Pancreas (tissue), 10 donors: ENCODE results near the gene CLSTN2. TPM values are rescaled to one million over a fixed set of nuclear protein-coding genes. Genes with fewer than 3 reads are reported as not detected.

Experiments used
- ATAC-seq, 4 donors: fragments of 200-7000 bp; cut with Tn5 transposase; one replicate each; pipeline versions ENCODE4 v1.8.0 to v1.9.1; 2020; ENCODE audit warnings: mild to moderate bottlenecking in 4 of 4, moderate library complexity in 4 of 4
- DNase-seq, 6 donors: peaks; one replicate each; pipeline ENCODE4 v3.0.0-alpha.2; 2020
- FAIRE-seq: peaks from 2 replicates; lab custom pipeline; 2012; peaks lifted over from hg19 to GRCh38; lab: Jason Lieb, UNC
- H3K27ac ChIP-seq, 4 donors: fragments of 200-600 bp; sonication (generic); 1 replicate in 3 of 4; 2 replicates in 1 of 4; pipeline versions ENCODE4 v1.5.0 to v1.8.0; 2020
- H3K27me3 ChIP-seq, 4 donors: fragments of 200-600 bp; one replicate each; pipeline ENCODE4 v1.8.0; 2021
- H3K36me3 ChIP-seq, 3 donors: fragments of 200-600 bp; sonication (generic) in 1 of 3; one replicate each; pipeline versions ENCODE4 v1.5.0 to v1.8.0; 2020 to 2021
- H3K4me1 ChIP-seq, 3 donors: fragments of 200-600 bp; one replicate each; pipeline ENCODE4 v1.8.0; 2021
- H3K4me3 ChIP-seq, 4 donors: fragments of 200-600 bp; sonication (generic) in 2 of 4; one replicate each; pipeline versions ENCODE4 v1.5.0 to v1.8.0; 2020 to 2021
- H3K9me3 ChIP-seq, 4 donors: fragments of 200-600 bp; one replicate each; pipeline ENCODE4 v1.8.0; 2021
- WGBS, 2 donors: extraction: QIAGEN DNeasy Blood & Tissue Kit; methylation state at CpG; one replicate each; pipeline ENCODE4 v1.1.7; 2013; 5-methylcytosine and 5-hydroxymethylcytosine counted together
- intact Hi-C, 3 donors: fragments of 100-400 bp; cut with DNase I; formaldehyde crosslinking; loops; one replicate each; pipeline versions ENCODE4 v1.11.1 to v1.14.2; 2022
- polyA plus RNA-seq, 2 donors: library from polyadenylated mRNA; stranded (reverse); fragments of 200-250 nt; gene quantifications; one replicate each; pipeline ENCODE4 v1.2.3, GENCODE V29; 2013
- total RNA-seq, 6 donors: library from RNA; stranded (reverse); fragmentation: NEBNext Ultra II Directional in 4 of 6; extraction: Animal tissue kit (Norgen Biotek cat#: 25700) in 4 of 6; gene quantifications; one replicate each; pipeline versions ENCODE4 v1.2.1 to v1.2.4, GENCODE V29; 2021 to 2023
- TF ChIP-seq, protein P1 (sequence below), 4 donors: fragments of 200-600 bp; sonication (generic) in 3 of 4; IDR thresholded peaks; one replicate each; pipeline versions ENCODE4 v1.5.0 to v1.8.0; 2021; ENCODE audit warnings: antibody characterized with exemption in 4 of 4
- donor health status: healthy with polysubstance abuse.
- donor health status: DM: no; HTN: no; CAD: no; lungs with moderate emphysema.
- donor health status: DM: no; HTN: no; CAD: no.
- donor health status: control.
- donor health status: control.
- donor health status: Bipolar disorder and iron deficiency.
- donor health status: DM: yes; HTN: yes; CAD: no.
- donor health status: DM: no; HTN: no; CAD: no.
- donor health status: DM: no; HTN: no; CAD: no.
- donor health status: DM: yes; HTN: yes; CAD: no.

CLSTN2 gene
- total and polyA plus RNA-seq, 8 donors = 0.65 to 9.3 (median 2.9) TPM

- no peak for DNase-seq
- Histone ChIP-seq H3K27ac (no peak overlapping the region), H3K9me3 (no peaks in the 10 kb centered on the region), H3K4me1 (no peaks in the 10 kb centered on the region), H3K36me3 (no peaks in the 10 kb centered on the region), H3K27me3 (no peaks in the 10 kb centered on the region), H3K4me3 (no peak overlapping the region)
- intact Hi-C loops = no loop called here
- TF ChIP-seq, protein P1, sequence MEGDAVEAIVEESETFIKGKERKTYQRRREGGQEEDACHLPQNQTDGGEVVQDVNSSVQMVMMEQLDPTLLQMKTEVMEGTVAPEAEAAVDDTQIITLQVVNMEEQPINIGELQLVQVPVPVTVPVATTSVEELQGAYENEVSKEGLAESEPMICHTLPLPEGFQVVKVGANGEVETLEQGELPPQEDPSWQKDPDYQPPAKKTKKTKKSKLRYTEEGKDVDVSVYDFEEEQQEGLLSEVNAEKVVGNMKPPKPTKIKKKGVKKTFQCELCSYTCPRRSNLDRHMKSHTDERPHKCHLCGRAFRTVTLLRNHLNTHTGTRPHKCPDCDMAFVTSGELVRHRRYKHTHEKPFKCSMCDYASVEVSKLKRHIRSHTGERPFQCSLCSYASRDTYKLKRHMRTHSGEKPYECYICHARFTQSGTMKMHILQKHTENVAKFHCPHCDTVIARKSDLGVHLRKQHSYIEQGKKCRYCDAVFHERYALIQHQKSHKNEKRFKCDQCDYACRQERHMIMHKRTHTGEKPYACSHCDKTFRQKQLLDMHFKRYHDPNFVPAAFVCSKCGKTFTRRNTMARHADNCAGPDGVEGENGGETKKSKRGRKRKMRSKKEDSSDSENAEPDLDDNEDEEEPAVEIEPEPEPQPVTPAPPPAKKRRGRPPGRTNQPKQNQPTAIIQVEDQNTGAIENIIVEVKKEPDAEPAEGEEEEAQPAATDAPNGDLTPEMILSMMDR (IDR thresholded peaks at IDR 0.05) = no peak
- WGBS, 2 donors = 66 to 76% methylated on average over 7 of the region's 7 CpGs
- FAIRE-seq = no peak
- ATAC-seq = no peak
These were observed 533.4 kb downstream of the CLSTN2 start for GRCh38 chr3:140468407-140468806.

DNA sequence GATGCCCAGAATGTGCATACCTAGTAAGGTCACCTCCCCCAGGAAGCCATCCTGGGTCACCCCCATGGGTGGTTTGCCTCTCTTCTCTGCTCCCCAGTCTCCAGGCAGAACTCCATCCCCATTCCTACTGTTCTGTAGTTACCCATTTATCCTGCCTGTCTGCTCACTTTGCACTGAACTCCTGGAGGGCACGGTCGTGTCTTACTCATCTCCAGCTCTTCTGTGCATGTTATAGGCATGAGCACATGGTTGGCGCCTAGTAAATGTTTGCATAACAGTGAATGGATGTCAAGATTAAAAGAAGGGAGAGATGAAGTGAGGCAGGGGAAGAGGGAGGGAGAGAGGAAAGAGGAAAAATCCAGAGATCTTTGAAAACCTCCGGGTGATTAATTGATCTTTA is 534.5 kb downstream of the CLSTN2 start:
- Histone ChIP-seq H3K4me3 (no peak overlapping the region), H3K27ac (no peak overlapping the region), H3K9me3 (no peaks in the 10 kb centered on the region), H3K27me3 (no peaks in the 10 kb centered on the region), H3K4me1 (no peaks in the 10 kb centered on the region), H3K36me3 (no peaks in the 10 kb centered on the region)
- WGBS, 2 donors = 66 to 74% methylated on average over 4 of the region's 4 CpGs
- no peak for FAIRE-seq
- TF ChIP-seq, protein P1 (IDR thresholded peaks at IDR 0.05) = no peak
- DNase-seq = no peak
- intact Hi-C loops = no loop called here
- no peak for ATAC-seq

DNA sequence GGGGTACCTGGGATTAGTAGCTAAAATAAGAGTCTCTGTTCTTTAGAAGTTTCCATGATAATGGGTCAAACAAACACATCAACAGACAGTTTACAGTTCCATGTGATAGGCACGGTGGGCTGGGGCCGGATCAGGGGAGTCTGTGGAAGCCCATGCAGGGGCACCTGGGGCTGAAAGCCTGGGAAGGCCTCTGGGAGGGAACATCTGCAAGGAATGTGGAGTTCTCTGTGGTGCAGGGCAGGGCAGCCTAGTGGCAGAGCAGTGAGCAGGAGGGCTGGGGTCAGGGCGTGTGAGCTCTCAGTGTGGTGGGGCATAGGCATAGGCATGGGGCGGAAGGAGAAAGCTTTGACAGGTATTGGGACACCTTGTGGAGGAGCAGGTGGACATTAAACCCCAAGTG is 535.2 kb downstream of the CLSTN2 start:
- ATAC-seq = no peak
- Histone ChIP-seq H3K27ac (no peak overlapping the region), H3K9me3 (no peaks in the 10 kb centered on the region), H3K36me3 (no peaks in the 10 kb centered on the region), H3K4me1 (no peaks in the 10 kb centered on the region), H3K4me3 (no peak overlapping the region), H3K27me3 (no peaks in the 10 kb centered on the region)
- TF ChIP-seq, protein P1 (IDR thresholded peaks at IDR 0.05) = no peak
- WGBS, 2 donors = 83 to 87% methylated on average over 4 of the region's 4 CpGs
- intact Hi-C loops = no loop called here
- DNase-seq = no peak
- FAIRE-seq = no peak

- 93 to 96% methylated on average over 2 of the region's 2 CpGs for WGBS, 2 donors
- no peaks in the 10 kb centered on the region for H3K27me3 ChIP-seq
- DNase-seq = no peak
- no peaks in the 10 kb centered on the region for H3K4me1 ChIP-seq
- TF ChIP-seq, protein P1 (IDR thresholded peaks at IDR 0.05) = no peak
- intact Hi-C loops = no loop called here
- ATAC-seq = no peak
- H3K36me3 ChIP-seq = no peaks in the 10 kb centered on the region
- no peak overlapping the region for H3K27ac ChIP-seq
- FAIRE-seq = no peak
- no peaks in the 10 kb centered on the region for H3K9me3 ChIP-seq
- no peak overlapping the region for H3K4me3 ChIP-seq
These were observed 536.0 kb downstream of the CLSTN2 start for GRCh38 chr3:140470962-140471361.

- no peak overlapping the region for H3K4me3 ChIP-seq
- H3K9me3 ChIP-seq = no peaks in the 10 kb centered on the region
- no peaks in the 10 kb centered on the region for H3K4me1 ChIP-seq
- WGBS, 2 donors = 68 to 81% methylated on average over 3 of the region's 3 CpGs
- no peaks in the 10 kb centered on the region for H3K27me3 ChIP-seq
- H3K36me3 ChIP-seq = no peaks in the 10 kb centered on the region
- TF ChIP-seq, protein P1 (IDR thresholded peaks at IDR 0.05) = no peak
- no peak for DNase-seq
- ATAC-seq = no peak
- FAIRE-seq = no peak
- intact Hi-C loops = no loop called here
- no peak overlapping the region for H3K27ac ChIP-seq
These were observed 537.5 kb downstream of the CLSTN2 start for GRCh38 chr3:140472306-140473020.
